ENCODE results near the gene LAMB1.
"Not testable (repeated sequence)": the region's sequence is repeated elsewhere in the genome, so short reads cannot be mapped to it uniquely, and the experiment has no call there.

LAMB1 gene

DNA sequence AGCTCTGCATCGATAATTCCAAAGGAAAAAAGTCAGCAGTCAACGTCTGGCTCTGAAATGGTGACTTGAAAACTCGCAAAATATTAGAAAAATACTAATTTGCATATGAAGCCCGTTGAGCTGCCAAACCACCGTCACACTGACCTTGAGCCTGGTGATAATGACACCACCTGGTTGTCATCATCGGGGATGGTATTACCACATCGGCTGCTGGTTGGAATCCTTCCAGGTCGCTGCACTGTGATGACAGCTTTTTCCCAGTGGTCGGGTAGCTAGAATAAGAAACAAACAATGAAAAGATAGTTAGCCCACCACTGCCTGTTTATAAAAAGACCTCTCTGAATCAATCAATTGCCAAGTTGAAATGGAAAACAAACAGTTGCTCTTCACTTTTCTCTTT, 41.6 kb downstream of the LAMB1 start:
- TF ChIP-seq, protein P1, sequence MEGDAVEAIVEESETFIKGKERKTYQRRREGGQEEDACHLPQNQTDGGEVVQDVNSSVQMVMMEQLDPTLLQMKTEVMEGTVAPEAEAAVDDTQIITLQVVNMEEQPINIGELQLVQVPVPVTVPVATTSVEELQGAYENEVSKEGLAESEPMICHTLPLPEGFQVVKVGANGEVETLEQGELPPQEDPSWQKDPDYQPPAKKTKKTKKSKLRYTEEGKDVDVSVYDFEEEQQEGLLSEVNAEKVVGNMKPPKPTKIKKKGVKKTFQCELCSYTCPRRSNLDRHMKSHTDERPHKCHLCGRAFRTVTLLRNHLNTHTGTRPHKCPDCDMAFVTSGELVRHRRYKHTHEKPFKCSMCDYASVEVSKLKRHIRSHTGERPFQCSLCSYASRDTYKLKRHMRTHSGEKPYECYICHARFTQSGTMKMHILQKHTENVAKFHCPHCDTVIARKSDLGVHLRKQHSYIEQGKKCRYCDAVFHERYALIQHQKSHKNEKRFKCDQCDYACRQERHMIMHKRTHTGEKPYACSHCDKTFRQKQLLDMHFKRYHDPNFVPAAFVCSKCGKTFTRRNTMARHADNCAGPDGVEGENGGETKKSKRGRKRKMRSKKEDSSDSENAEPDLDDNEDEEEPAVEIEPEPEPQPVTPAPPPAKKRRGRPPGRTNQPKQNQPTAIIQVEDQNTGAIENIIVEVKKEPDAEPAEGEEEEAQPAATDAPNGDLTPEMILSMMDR (IDR thresholded peaks at IDR 0.05; ENCODE audit: extremely low read depth, insufficient read depth, missing control alignments): no peak
- in situ Hi-C loops (cut with MboI; ENCODE audit: low pct_unique_long_range_greater_than_20kb, low sequenced_read_pairs, unreplicated experiment): no loop called here
- DNase-seq (ENCODE audit: low spot score): no peak

DNA sequence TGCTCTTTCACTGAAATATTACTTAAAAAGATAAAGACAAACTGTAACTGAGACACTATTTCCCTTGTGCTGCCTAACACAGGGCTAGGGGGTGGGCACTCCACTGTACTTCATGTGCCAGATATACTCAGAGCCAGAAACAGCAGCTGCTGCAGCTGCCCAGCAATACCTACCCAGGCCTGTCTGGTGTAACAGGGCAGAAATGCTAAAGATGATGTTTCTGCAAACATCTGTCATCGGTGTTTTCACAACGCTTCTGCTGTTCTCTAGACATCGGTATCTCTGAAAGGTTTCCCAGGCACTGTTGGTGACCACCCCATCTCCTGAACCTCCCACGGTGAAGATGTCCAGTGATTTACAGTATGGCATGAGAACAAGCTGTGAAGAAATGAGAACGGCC, 42.7 kb downstream of the LAMB1 start:
- DNase-seq (ENCODE audit: low spot score): no peak
- in situ Hi-C loops (cut with MboI; ENCODE audit: low pct_unique_long_range_greater_than_20kb, low sequenced_read_pairs, unreplicated experiment): no loop called here
- TF ChIP-seq, protein P1 (IDR thresholded peaks at IDR 0.05; ENCODE audit: extremely low read depth, insufficient read depth, missing control alignments): no peak

DNA sequence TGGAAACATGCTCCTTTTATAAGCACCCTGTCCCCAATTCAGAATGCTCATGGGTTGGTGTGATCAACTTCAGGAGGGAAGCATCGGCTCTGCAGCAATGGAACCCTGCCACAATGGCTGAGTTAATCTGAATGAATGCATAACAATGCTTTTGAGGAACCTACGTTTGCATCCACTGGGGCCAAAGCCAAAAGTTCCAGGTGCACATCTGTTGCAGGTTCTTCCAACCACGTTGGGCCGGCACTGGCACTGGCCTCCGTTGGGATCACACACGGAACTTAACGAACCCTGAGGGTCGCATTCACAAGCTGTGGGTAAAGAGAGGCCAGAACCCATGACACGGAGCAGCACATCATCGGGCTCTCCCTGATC, 43.4 kb downstream of the LAMB1 start:
- TF ChIP-seq, protein P1 (IDR thresholded peaks at IDR 0.05; ENCODE audit: extremely low read depth, insufficient read depth, missing control alignments): no peak
- no peak for DNase-seq (ENCODE audit: low spot score)
- in situ Hi-C loops (cut with MboI; ENCODE audit: low pct_unique_long_range_greater_than_20kb, low sequenced_read_pairs, unreplicated experiment): no loop called here

DNA sequence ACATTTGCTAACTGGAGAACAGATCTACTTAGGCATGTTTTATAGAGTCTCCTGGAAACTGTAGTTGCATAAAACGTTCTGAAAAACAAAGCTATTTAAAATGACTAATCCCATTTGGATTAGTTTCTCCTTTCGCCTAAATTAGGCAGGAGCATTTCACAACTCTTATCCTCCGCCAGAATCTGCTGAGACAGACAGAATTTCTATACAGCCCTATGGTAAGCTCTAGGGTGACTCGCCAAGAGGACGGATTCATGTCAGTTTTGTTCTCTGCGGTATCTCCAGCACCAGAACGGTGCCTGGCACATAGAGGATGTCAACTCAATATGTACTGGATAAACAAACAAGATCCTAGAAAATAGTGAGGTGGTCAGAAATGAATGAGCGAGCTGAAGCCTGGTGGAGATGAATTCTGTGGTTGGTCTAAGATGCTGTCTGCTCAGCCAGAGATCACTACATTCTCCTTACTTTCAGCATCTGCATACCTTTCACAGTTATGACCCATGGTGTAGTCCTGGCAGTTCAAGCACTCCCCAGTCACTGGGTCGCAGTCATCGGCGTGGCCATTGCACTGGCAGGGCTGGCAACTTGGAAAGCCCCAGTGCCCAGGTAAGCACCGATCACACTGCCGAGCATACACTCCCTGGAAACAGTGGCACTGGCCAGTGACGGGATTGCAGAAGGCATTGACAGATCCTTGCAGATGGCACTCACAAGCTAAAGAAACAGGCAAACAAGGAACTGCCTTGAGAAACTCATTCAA, 44.0 kb downstream of the LAMB1 start:
- in situ Hi-C loops (cut with MboI; ENCODE audit: low pct_unique_long_range_greater_than_20kb, low sequenced_read_pairs, unreplicated experiment): no loop called here
- DNase-seq (ENCODE audit: low spot score): no peak
- TF ChIP-seq, protein P1 (IDR thresholded peaks at IDR 0.05; ENCODE audit: extremely low read depth, insufficient read depth, missing control alignments): no peak

DNA sequence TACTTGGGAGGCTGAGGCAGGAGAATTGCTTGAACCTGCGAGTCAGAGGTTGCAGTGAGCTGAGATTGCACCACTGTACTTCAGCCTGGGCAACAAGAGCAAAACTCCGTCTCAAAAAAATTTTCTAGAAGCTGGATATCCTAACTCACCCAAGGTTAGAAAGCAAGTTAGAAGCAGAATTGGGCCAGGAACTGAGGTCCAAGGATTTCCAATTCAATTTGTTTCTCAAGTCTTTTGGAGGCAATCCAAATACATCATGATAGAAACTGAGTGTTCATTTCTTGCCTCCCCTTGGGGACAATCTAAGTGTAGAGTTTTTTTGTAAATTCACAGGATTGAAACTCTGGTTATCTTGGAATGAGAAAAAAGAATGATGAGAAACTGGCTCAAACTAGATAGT, 45.5 kb downstream of the LAMB1 start:
- TF ChIP-seq, protein P1 (IDR thresholded peaks at IDR 0.05; ENCODE audit: extremely low read depth, insufficient read depth, missing control alignments): no peak
- no peak for DNase-seq (ENCODE audit: low spot score)
- in situ Hi-C loops (cut with MboI; ENCODE audit: low pct_unique_long_range_greater_than_20kb, low sequenced_read_pairs, unreplicated experiment): no loop called here

DNA sequence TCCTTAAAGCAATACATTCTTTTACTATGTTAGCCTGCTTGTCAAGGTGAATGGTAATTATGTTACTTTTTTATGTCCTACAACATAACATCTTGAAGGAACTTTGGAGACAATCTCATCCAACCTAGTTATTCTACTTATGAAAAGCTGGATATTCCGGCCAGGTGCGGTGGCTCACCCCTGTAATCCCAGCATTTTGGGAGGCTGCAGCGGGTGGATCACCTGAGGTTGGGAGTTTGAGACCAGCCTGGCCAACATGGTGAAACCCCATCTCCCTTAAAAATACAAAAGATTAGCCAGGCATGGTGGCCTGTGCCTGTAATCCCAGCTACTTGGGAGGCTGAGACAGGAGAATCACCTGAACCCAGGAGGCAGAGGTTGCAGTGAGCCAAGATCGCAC, 46.0 kb downstream of the LAMB1 start:
- in situ Hi-C loops (cut with MboI; ENCODE audit: low pct_unique_long_range_greater_than_20kb, low sequenced_read_pairs, unreplicated experiment); DNase-seq (ENCODE audit: low spot score): not testable (repeated sequence)

DNA sequence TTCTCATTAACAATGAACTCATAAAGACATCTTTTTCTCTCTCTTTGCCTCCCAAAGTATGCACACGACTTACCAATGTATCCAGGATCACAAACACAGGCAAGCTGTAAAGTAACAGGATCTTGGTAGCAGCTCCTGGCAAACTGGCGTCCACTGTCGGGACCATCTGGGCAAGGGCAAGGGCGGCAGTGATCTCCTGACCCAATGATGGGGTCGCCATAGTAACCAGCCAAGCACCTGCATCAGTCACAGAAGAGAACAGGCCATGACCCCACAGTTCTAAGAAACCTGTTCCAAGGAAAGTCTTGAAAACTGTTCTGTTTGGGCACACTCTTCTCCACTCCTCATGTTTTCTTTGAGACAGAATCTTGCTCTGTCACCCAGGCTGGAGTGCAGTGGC, 47.6 kb downstream of the LAMB1 start:
- in situ Hi-C loops (cut with MboI; ENCODE audit: low pct_unique_long_range_greater_than_20kb, low sequenced_read_pairs, unreplicated experiment): no loop called here

More for the DNA sequence above, 47.6 kb downstream of the LAMB1 start:
- no peak for DNase-seq (ENCODE audit: low spot score)
- TF ChIP-seq, protein P1 (IDR thresholded peaks at IDR 0.05; ENCODE audit: extremely low read depth, insufficient read depth, missing control alignments): no peak

Measured in GM13977 (cell line).